Activated CD8-positive, alpha-beta memory T cell treated with anti-CD3 and anti-CD28 coated beads, Interleukin-2, amount 50 U/mL, for 4 hours (primary cell): ENCODE measurements around the gene NDUFV3.
"Not testable (repeated sequence)": the region's sequence is repeated elsewhere in the genome, so short reads cannot be mapped to it uniquely, and the experiment has no call there.

ENCODE experiments used
- DNase-seq: peaks from one replicate; pipeline ENCODE4 v3.0.0-alpha.2; 2020

The NDUFV3 gene

DNA sequence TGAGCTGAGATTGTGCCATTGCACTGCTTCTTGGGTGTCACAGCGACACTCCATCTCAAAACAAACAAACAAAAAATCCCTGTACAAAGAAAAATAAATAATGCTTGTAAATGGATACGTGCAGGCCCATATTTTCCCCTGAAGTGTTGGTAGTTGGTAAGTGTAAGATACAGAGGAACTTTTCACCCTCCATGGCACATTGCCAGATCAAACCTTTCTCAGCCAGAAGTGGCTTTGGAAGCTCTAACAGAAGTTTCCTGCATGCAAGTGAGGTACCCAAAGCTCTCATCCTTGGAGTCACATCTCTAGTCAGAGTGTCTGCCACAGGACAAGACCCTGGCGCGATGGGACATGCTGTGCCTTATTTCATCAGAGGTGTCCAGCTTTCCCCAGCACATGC is 7.3 kb downstream of the NDUFV3 start:
- DNase-seq, result no peak

- no peak for DNase-seq
These were observed 10.7 kb downstream of the NDUFV3 start for GRCh38 chr21:42903817-42904216.

DNA sequence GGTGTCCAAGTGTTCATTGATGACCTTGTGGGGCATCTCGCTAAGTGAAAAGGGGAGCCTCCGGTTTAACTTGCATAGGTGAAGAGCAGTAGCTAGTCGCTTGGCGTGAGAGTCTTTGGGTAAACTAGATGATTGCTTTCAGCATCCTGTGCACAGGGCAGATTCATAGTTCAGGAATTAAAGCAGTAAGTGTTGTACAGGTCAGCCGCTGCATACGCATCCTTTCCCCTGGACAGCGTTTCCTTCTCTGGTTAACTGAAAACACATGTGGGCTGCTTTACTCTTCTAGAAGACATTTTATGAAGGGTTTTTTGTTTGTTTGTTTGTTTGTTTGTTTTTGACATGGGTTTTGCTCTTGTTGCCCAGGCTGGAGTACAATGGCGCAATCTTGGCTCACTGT is 12.1 kb downstream of the NDUFV3 start:
- no peak for DNase-seq

GRCh38 chr21:42906233-42906632 is 13.1 kb downstream of the NDUFV3 start:
- no peak for DNase-seq

- not testable (repeated sequence) for DNase-seq
These were observed 15.4 kb downstream of the NDUFV3 start for GRCh38 chr21:42908484-42908883.

DNA sequence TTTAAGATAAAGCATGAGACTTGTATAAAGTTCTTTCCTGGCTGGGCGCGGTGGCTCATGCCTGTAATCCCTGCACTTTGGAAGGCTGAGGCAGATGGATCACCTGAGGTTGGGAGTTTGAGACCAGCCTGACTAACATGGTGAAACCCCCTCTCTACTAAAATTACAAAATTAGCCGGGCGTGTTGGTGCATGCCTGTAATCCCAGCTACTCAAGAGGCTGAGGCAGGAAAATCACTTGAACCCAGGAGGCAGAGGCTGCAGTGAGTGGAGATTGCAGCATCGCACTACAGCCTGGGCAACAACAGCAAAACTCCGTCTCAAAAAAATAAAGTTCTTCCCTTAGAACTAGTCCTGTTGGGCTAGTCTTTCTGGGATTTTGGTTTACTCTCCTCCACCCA is 18.8 kb downstream of the NDUFV3 start:
- DNase-seq, result not testable (repeated sequence)

DNA sequence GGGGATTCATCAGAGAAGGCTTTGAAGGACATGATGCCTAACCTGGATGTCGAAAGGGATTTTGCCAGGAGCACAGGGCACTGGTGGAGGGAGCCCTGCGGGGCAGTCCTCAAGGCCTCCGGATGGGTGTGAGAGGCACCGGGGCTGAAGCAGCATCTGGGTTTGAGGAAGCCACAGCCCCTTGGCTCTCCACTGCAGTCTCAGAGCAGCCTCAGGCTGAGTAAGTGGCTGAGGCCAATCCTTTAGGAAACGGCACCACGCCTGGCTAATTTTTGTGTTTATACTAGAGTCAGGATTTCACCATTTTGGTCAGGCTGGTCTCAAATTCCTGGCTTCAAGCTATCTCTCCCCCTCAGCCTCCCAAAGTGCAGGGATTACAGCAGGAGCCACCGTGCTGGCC is 20.4 kb downstream of the NDUFV3 start:
- no peak for DNase-seq

- no peak for DNase-seq
These were observed 25.2 kb downstream of the NDUFV3 start for GRCh38 chr21:42918291-42918690.

DNA sequence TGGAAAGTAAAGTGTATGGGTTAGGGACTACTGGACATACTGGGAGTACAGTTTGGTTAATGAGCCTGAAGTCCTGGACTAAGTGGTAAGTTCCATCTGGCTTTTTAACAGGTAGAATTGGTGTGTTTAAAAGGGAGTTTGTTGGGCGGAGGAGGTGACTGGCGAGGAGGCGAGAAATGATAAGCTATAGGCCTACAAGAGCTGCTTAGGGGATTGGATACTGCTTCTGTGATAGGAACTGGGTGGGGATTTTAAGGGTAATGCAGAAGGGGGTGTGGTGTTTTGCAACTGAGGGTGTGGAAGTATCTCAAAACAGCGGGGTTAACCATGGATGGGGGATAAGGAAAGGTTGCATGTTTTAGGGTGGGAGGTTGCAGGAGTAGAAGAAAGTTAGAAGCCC is 28.8 kb downstream of the NDUFV3 start:
- DNase-seq, result no peak

DNA sequence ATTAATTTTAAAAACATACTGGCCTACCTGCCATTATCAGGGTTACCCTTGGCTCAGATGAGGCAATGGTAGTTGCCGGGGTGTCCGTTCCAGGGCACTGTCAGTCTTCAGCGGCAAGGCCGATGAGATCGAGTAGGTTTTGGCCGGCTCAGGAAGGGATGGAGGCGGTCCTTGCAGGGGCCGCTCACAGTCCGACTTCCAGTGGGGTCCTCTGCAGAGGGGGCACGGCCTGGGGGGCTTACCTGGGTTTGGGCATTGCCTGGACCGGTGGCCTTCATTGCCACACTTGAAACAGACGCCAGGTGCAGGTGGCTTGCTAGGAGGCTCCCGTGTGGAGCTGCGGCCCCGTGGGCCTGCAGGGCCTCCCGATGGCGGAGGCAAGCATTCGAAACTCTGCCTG is 29.8 kb downstream of the NDUFV3 start:
- no peak for DNase-seq

GRCh38 chr21:42923553-42924432 is 30.7 kb downstream of the NDUFV3 start:
- peak; percentile 53 for DNase-seq

DNA sequence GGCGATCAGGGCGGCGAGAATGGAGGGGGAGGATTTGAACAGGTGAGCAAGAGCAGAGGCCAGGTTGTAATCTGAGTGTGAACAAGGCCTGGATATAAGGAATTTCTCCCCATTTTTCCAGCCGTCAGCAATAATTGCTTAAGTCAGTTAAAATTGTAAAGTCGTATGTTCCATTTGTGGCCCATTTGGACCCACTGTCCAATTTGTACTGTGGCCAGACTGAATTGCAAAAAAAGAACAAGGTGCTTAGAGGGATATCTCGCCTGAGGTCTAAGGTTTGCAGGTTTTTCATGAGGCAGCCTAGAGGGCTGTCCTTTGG is 31.3 kb downstream of the NDUFV3 start:
- DNase-seq, result no peak

GRCh38 chr21:42925114-42925926 is 32.2 kb downstream of the NDUFV3 start, which contains the start of gene ERVH48-1:
TSS of gene ERVH48-1 (minus strand) at chr21:42925630. CDS start at chr21:42919006, 6,624 bp downstream.
- no peak for DNase-seq

GRCh38 chr21:42927474-42928200 is 34.5 kb downstream of the NDUFV3 start:
- DNase-seq, result not testable (repeated sequence)

DNA sequence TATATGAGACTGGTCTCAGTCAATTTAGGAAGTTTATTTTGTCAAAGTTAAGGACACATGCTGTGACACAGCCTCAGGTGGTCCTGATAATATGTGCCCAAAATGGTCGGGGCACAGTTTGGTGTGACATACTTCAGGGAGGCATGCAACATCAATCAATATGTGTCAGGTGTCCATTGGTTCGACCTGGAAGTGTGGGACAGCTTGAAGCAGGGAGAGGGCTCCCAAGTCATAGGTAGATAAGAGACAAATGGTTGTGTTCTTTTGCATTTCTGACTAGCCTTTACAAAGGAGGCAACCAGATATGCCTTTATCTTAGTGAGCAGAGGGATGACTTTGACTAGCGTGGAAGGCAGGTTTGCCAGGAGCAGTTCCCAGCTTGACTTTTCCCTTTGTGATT is 36.9 kb downstream of the NDUFV3 start:
- no peak for DNase-seq

DNA sequence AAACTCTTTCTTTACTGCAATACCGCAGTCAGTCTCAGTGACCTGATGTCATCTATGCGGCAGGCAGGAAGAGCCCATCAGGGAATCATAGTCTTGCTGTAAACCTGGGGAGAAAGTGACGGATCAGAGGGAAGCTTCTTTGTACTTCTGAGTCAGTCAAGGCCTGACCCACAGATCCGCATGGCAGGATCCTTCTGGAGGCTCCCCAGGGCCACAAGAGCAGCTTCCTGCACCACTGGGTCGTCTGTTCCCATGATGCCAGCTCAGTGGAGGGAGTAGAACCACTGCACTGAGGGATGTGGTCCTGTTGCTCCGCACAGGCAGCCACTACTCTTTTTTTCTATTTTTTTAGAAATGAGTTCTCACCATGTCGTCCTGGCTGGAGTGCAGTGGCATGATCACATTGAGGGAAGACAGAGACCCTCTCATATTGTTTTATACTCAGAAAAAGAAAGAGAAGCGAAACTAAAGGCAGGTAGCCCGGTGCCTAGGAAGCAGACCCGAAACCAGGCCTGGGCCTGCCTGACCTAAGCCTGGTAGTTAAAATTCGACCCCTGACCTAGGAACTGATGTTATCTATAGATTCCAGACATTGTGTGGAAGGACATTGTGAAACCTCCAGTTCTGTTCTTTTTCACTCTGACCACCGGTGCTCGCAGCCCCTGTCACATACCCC is 38.6 kb downstream of the NDUFV3 start:
- DNase-seq, result no peak

- DNase-seq, result not testable (repeated sequence)
These were observed 39.4 kb downstream of the NDUFV3 start for GRCh38 chr21:42932378-42933136.

DNA sequence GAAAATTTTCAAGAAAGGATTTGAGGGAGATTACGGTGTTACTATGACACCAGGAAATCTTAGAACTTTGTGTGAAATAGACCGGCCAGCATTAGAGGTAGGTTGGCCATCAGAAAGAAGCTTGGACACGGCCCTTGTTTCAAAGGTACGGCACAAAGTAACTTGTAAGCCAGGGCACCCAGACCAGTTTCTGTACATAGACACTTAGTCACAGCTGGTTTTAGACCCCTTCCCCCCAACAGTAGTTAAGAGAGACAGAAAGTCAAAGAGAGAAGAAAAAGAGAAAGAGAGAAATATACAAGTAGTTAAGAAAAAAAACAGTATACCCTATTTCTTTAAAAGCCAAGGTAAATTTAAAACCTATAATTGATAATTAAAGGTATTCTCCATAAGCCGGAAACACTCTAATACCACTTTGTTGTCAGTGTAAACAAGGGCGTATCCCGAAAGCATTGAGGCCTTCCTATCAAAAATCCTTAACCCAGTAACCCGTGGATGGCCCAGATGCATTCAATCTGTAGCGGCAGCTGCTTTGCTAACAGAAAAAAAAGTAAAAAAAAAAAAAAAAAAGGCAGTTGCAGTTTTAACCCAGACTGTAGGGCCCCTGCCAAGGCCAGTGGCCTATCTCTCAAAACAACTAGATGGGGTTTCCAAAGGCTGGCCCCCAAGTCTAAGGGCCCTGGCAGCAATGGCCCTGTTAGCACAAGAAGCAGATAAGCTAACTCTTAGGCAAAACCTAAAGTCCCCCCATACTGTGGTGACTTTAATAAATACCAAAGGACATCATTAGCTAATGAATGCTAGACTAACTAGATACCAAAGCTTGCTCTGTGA is 40.2 kb downstream of the NDUFV3 start:
- DNase-seq, result not testable (repeated sequence)

- DNase-seq, result not testable (repeated sequence)
These were observed 40.9 kb downstream of the NDUFV3 start for GRCh38 chr21:42933973-42934372.

- not testable (repeated sequence) for DNase-seq
These were observed 43.3 kb downstream of the NDUFV3 start for GRCh38 chr21:42936360-42936759.
